Left lung (tissue), 10 donors: ENCODE results near the gene PTCD2. TPM values are rescaled to one million over a fixed set of nuclear protein-coding genes. Genes with fewer than 3 reads are reported as not detected.

Source experiments
- ATAC-seq: fragments of 200-7000 bp; cut with Tn5 transposase; one replicate; pipeline ENCODE4 v1.9.1; 2020; ENCODE audit warnings: moderate library complexity
- DNase-seq, 4 donors: peaks; one replicate each; pipeline ENCODE4 v3.0.0-alpha.2; 2013 to 2020
- H3K27ac ChIP-seq, 2 donors: fragments of 200-600 bp; sonication (generic) in 1 of 2; one replicate each; pipeline versions ENCODE4 v1.5.0 to v1.8.0; 2020 to 2021
- H3K27me3 ChIP-seq, 2 donors: fragments of 200-600 bp; sonication (generic) in 1 of 2; one replicate each; pipeline versions ENCODE4 v1.5.0 to v1.8.0; 2020 to 2021
- H3K36me3 ChIP-seq, 2 donors: fragments of 200-600 bp; sonication (generic) in 1 of 2; one replicate each; pipeline versions ENCODE4 v1.5.0 to v1.8.0; 2020 to 2021
- H3K4me1 ChIP-seq, 2 donors: fragments of 200-600 bp; one replicate each; pipeline ENCODE4 v1.8.0; 2021
- H3K4me3 ChIP-seq, 2 donors: fragments of 200-600 bp; sonication (generic) in 1 of 2; one replicate each; pipeline versions ENCODE4 v1.5.0 to v1.8.0; 2020 to 2021; ENCODE audit warnings: mild to moderate bottlenecking in 1 of 2
- H3K9me3 ChIP-seq, 2 donors: fragments of 200-600 bp; sonication (generic) in 1 of 2; one replicate each; pipeline versions ENCODE4 v1.5.0 to v1.8.0; 2020 to 2021
- intact Hi-C, 2 donors: fragments of 100-400 bp; cut with DNase I; formaldehyde crosslinking; loops; one replicate each; pipeline versions ENCODE4 v1.11.2 to v1.14.2; 2022
- polyA plus RNA-seq, 6 donors: library from polyadenylated mRNA; unstranded; fragments of 120-200 nt; gene quantifications; one replicate each; pipeline ENCODE4 v1.2.1, GENCODE V29; 2013; ENCODE audit not compliant: insufficient read length in 6 of 6
- total RNA-seq, 2 donors: library from RNA; stranded (reverse); fragmentation: NEBNext Ultra II Directional; extraction: Animal tissue kit (Norgen Biotek cat#: 25700); gene quantifications; one replicate each; pipeline ENCODE4 v1.2.1, GENCODE V29; 2021
- TF ChIP-seq, protein P1 (sequence below), 2 donors: fragments of 200-600 bp; sonication (generic) in 1 of 2; IDR thresholded peaks; one replicate each; pipeline versions ENCODE4 v1.5.0 to v1.8.0; 2021; ENCODE audit warnings: antibody characterized with exemption in 2 of 2
- donor health status: DM: no; HTN: yes; CAD: no.
- donor health status: DM: no; HTN: no; CAD: no.

PTCD2 gene
- total and polyA plus RNA-seq, 8 donors = 7.6 to 12.6 (median 11.1) TPM

DNA sequence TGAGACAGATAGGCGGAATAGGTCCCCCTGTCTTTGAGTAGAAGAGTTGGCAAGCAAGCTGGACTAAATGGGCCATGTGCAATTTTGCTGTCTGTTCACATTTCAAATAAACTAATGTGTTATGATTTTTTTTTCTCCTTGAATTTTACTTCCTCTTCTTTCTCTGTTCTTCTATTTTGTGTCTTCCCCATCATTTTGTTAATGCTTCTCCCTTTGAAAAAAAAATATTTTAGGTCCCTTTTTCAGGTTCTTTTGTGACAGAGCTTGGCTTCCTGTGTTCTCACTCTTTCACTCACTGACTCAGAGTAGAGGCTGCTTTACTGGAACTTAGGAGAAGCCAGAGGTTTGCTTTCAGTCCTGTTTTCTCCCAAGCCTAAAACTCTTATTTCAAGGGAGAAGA lies 48.1 kb downstream of the PTCD2 start:
- no peaks in the 10 kb centered on the region for H3K36me3 ChIP-seq
- H3K27ac ChIP-seq = no peak overlapping the region
- no peaks in the 10 kb centered on the region for H3K27me3 ChIP-seq
- peaks cover 0 to 40% of the 10 kb centered on the region in 2 donors for H3K4me1 ChIP-seq
- H3K4me3 ChIP-seq = no peak overlapping the region
- DNase-seq (no peak), ATAC-seq (no peak)
- TF ChIP-seq, protein P1, sequence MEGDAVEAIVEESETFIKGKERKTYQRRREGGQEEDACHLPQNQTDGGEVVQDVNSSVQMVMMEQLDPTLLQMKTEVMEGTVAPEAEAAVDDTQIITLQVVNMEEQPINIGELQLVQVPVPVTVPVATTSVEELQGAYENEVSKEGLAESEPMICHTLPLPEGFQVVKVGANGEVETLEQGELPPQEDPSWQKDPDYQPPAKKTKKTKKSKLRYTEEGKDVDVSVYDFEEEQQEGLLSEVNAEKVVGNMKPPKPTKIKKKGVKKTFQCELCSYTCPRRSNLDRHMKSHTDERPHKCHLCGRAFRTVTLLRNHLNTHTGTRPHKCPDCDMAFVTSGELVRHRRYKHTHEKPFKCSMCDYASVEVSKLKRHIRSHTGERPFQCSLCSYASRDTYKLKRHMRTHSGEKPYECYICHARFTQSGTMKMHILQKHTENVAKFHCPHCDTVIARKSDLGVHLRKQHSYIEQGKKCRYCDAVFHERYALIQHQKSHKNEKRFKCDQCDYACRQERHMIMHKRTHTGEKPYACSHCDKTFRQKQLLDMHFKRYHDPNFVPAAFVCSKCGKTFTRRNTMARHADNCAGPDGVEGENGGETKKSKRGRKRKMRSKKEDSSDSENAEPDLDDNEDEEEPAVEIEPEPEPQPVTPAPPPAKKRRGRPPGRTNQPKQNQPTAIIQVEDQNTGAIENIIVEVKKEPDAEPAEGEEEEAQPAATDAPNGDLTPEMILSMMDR (IDR thresholded peaks at IDR 0.05) = no peak
- intact Hi-C loops = loop anchor here in 1 of 2 donors (5.0 kb wide), 1 partner anchor 154 kb away; no protein-coding TSS in a partner anchor
- H3K9me3 ChIP-seq = no peaks in the 10 kb centered on the region

DNA sequence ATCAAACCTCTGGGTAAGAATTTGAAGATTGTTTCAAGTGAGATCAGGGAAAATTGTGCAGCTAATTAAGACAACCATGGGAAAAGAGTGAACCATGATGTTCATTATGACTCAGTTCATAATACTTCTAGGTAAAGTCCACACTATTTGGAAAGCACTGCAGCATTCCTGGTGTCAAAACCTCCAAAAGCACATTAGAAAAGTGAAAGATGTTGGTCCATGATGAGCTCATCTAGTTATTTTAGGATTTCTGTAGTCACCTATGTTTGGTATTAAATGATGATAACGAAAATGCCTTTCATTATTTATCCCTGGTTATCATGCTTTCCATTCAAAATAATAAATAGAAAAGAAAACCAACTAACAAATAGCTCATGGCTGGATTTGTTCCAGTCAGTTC lies 49.1 kb downstream of the PTCD2 start:
- DNase-seq = no peak
- TF ChIP-seq, protein P1 (IDR thresholded peaks at IDR 0.05) = no peak
- ATAC-seq = no peak
- no peaks in the 10 kb centered on the region for H3K36me3 ChIP-seq
- H3K9me3 ChIP-seq = no peaks in the 10 kb centered on the region
- H3K4me3 ChIP-seq = no peak overlapping the region
- peaks cover 0 to 40% of the 10 kb centered on the region in 2 donors for H3K4me1 ChIP-seq
- H3K27ac ChIP-seq = no peak overlapping the region
- H3K27me3 ChIP-seq = no peaks in the 10 kb centered on the region
- intact Hi-C loops = loop anchor here in 1 of 2 donors (5.0 kb wide), 1 partner anchor 153 kb away; no protein-coding TSS in a partner anchor

DNA sequence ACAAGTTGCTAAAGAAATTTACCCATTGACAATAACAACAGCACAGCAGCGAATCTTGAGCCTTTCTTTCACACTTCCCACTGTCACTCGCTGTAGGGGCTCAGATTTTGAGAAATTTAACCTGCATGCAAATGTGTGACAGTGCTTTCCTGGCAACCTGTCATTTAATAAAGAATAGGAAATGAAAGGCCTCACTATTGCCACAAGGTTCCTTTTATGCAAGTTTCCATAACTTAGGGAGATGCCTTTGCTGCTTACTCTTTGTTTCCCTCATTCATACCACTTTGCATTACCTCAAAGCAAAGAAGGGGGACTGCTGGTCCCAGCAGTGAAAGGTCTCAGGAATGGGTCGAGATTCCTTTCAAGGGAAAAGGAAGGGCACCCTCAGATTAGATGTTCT lies 49.5 kb downstream of the PTCD2 start:
- no peak for ATAC-seq
- H3K9me3 ChIP-seq = no peaks in the 10 kb centered on the region
- H3K27ac ChIP-seq = no peak overlapping the region

DNA sequence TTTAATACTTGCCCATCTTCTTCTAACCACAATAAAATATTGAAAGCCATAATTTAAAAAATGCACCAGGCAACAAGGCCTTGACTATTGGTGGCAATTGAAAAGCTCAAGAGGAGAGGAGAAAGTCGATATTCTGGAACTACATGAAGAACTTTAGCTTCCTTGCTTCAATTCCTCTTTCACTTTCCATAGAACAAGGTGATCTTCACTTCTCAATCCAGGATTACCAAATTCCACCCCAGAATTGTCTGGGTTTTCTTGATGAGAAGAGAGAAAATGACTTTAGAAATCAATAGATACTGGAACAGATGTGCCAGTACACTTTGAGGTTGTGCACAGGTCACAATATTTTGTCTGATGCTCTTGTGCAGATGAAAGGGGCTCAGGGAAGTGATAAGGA lies 52.2 kb downstream of the PTCD2 start:
- H3K4me1 ChIP-seq = peaks cover 0 to 35% of the 10 kb centered on the region in 2 donors
- H3K4me3 ChIP-seq = no peak overlapping the region
- TF ChIP-seq, protein P1 (IDR thresholded peaks at IDR 0.05) = no peak
- no peaks in the 10 kb centered on the region for H3K9me3 ChIP-seq
- H3K36me3 ChIP-seq = no peaks in the 10 kb centered on the region
- DNase-seq (no peak), ATAC-seq (no peak)
- no peaks in the 10 kb centered on the region for H3K27me3 ChIP-seq
- no peak overlapping the region for H3K27ac ChIP-seq
- intact Hi-C loops = no loop called here

More for the DNA sequence above, 49.5 kb downstream of the PTCD2 start:
- Histone ChIP-seq H3K36me3 (no peaks in the 10 kb centered on the region), H3K4me3 (no peak overlapping the region), H3K4me1 (peaks cover 0 to 40% of the 10 kb centered on the region in 2 donors), H3K27me3 (no peaks in the 10 kb centered on the region)
- TF ChIP-seq, protein P1 (IDR thresholded peaks at IDR 0.05) = no peak
- intact Hi-C loops = loop anchor here in 1 of 2 donors (5.0 kb wide), 1 partner anchor 153 kb away; no protein-coding TSS in a partner anchor
- DNase-seq = no peak

DNA sequence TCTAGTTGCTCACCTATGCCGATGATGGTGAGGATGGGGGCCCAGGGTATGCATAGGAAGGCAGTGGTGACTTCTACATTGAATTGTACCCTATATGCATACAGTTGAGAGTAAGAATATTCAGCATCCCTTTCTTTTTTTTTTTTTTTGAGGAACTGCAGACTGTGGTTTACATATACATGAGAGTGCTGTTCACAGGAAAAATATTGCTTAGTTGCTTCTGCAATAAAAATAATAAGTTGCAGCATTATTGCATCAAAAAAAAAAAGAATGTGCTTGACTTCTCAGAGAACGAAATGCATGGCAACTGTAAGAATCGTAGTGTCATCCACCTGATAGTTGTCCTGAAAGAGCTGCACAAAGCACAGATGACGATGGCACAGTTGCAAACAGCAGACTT lies 52.8 kb downstream of the PTCD2 start:
- DNase-seq = no peak
- intact Hi-C loops = no loop called here
- no peaks in the 10 kb centered on the region for H3K9me3 ChIP-seq
- TF ChIP-seq, protein P1 (IDR thresholded peaks at IDR 0.05) = no peak
- no peak for ATAC-seq
- H3K36me3 ChIP-seq = no peaks in the 10 kb centered on the region
- H3K27me3 ChIP-seq = no peaks in the 10 kb centered on the region
- H3K4me3 ChIP-seq = no peak overlapping the region
- H3K27ac ChIP-seq = no peak overlapping the region
- peaks cover under 1 to 36% of the 10 kb centered on the region in 2 donors for H3K4me1 ChIP-seq
